ENCODE data around the gene NAP1L4. TPM values are rescaled to one million over a fixed set of nuclear protein-coding genes. Genes with fewer than 3 reads are reported as not detected.
"Not testable (repeated sequence)": the region's sequence is repeated elsewhere in the genome, so short reads cannot be mapped to it uniquely, and the experiment has no call there.

NAP1L4 gene
- polyA plus RNA-seq, 3 donors from 2014 or later = 131 to 157 (median 139) TPM

- Mint-ChIP-seq H3K27ac (peak overlapping the region in 1 of 6 donors; percentile 40), H3K36me3 (peaks cover 3 to 11% (median 4%) of the 10 kb centered on the region in 3 donors), H3K4me1 (peaks cover 28% of the 10 kb centered on the region in 2 donors), H3K9me3 (peaks cover 14 to 25% (median 22%) of the 10 kb centered on the region in 6 donors), H3K4me3 (no peak overlapping the region), H3K27me3 (ENCODE audit: low read depth in 3 of 3) (peaks cover 25 to 37% (median 33%) of the 10 kb centered on the region in 3 donors)
- DNase-seq = no peak
Measured at GRCh38 chr11:2940921-2941821, 51.0 kb downstream of the NAP1L4 start.

DNA sequence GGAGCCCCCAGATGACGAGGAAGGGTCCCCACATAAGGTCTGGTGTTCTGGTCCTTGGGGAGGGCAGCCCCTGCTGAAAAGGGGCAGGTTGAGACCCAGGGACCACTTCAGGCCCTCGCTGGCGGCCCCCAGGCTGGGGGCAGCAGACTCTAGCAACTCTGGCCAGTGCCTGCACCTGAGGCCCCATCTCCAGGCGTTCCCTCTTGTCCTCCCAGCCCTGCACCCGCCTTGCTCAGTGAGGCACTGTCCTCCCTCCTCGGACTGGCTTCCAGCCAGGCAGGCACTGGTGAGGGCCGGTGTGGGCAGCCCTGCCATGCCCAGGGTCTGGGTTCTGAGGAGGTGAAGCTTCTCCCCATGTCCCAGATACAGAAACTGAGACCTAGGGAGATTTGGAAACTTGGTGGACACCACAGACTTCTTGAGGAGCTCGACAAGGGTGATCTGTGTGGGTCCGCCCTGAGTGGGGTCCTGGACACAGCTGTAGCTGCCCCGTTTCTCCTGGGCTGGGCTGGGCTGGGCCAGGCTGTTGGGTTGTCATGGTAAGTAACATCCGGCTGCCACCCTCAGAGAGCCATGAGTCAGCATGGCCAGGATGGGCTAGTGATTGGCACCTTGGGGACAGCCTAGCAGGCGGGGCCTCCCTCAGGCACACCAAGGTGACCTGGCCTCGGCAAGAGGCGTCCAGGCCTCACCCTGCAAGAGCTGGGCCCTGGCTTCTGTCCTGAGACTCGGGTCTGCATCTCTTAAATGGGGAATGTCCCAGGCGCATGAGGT is 51.8 kb downstream of the NAP1L4 start:
- H3K36me3 Mint-ChIP-seq = peaks cover 0 to 9% (median 4%) of the 10 kb centered on the region in 3 donors
- peaks cover 25 to 37% (median 33%) of the 10 kb centered on the region in 3 donors for H3K27me3 Mint-ChIP-seq (ENCODE audit: low read depth in 3 of 3)
- H3K4me1 Mint-ChIP-seq = peaks cover 19% of the 10 kb centered on the region in 2 donors
- peak overlapping the region in 5 of 6 donors; percentile 56 to 91 (median 78) for H3K27ac Mint-ChIP-seq
- DNase-seq = peak; percentile 41 to 62 (median 61)
- peaks cover 14 to 25% (median 22%) of the 10 kb centered on the region in 6 donors for H3K9me3 Mint-ChIP-seq
- no peak overlapping the region for H3K4me3 Mint-ChIP-seq

DNA sequence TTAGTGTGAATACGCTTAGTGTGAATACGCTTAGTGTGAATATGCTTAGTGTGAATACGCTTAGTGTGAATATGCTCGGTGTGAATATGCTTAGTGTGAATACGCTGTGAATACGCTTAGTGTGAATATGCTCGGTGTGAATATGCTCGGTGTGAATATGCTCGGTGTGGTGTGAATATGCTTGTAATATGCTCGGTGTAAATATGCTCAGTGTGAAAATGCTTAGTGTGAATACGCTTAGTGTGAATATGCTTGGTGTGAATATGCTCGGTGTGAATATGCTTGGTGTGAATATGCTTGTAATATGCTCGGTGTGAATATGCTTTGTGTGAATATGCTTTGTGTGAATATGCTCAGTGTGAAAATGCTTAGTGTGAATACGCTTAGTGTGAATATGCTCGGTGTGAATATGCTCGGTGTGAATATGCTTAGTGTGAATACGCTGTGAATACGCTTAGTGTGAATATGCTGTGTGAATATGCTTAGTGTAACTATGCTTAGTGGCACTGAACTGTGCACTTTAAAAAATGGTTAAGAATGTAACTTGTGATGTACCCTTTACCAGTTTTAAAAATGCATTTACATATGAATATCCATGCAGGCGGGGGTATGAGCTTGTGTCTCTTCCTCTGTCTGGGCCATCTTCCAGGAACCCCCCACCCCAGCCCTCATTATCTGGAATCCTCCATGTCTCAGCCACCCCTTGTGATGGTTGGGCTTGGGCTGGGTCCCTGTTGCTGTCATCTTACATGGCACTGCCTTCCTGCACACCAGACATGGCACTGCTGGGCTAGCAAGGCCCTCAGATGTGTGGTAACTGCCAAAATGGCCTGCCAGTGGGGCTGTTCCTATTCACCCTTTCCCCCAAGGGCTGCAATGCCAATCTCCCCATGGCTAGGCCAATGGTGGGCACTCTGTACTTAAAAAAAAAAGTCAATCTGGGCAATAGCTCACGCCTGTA is 53.4 kb downstream of the NAP1L4 start:
- DNase-seq, H3K36me3 Mint-ChIP-seq: not testable (repeated sequence)
- Mint-ChIP-seq H3K4me3 (peak overlapping the region in 2 of 5 donors; percentile 24 to 46), H3K4me1 (peaks cover 11 to 14% of the 10 kb centered on the region in 2 donors), H3K9me3 (peaks cover 15 to 25% (median 22%) of the 10 kb centered on the region in 6 donors), H3K27ac (peak overlapping the region; percentile 23 to 91 (median 64)), H3K27me3 (ENCODE audit: low read depth in 3 of 3) (peaks cover 27 to 36% (median 35%) of the 10 kb centered on the region in 3 donors)

DNA sequence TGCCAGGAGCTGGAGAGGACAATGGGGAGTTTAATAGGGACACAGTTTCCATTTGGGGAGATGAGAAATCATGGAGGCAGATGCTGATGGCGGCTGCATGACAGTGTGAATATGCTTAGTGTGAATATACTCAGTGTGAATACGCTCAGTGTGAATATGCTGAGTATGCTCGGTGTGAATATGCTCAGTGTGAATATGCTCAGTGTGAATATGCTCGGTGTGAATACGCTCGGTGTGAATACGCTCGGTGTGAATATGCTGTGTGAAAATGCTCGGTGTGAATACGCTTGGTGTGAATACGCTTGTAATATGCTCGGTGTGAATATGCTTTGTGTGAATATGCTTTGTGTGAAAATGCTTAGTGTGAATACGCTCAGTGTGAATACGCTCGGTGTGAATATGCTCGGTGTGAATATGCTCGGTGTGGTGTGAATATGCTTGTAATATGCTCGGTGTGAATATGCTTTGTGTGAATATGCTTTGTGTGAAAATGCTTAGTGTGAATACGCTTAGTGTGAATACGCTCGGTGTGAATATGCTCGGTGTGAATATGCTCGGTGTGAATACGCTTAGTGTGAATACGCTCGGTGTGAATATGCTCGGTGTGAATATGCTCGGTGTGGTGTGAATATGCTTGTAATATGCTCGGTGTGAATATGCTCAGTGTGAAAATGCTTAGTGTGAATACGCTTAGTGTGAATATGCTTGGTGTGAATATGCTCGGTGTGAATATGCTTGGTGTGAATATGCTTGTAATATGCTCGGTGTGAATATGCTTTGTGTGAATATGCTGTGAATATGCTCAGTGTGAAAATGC is 54.3 kb downstream of the NAP1L4 start:
- peak overlapping the region; percentile 24 to 96 (median 76) for H3K27ac Mint-ChIP-seq
- not testable (repeated sequence) for H3K36me3 Mint-ChIP-seq
- DNase-seq = peak in 1 of 3 donors; percentile 19

DNA sequence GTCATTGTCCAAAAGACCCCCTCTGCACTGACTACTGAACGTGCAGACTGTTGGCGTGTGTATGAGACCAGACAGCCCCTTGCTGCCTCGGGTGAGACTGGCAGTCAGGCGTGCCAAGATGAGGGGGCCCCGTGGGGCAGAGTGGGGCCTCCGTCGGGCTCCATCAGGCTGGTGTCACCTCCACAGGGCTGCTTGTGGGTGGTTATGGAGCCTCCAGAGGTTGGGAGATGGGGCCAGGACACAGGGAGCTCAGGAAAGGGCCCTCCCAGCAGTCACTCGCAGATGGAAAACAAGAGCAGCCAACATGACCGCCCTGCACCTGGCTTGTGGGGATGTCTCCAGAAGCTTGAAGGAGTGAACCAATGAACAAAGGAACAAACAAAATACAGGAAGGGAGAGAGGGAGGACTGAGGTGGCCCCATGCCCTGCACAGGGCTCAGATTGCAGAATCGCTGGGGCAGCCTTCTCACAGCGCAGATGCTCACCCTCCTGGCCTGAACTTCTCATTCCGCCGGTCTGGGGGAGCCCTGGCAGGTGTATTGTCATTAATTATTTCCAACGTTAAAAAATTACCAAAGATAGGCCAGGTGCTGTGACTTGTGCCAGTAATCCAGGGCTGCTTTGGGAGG is 57.4 kb downstream of the NAP1L4 start:
- H3K27ac Mint-ChIP-seq = peak overlapping the region in 1 of 6 donors; percentile 16
- H3K27me3 Mint-ChIP-seq (ENCODE audit: low read depth in 3 of 3) = peaks cover 32 to 40% (median 36%) of the 10 kb centered on the region in 3 donors
- H3K4me3 Mint-ChIP-seq = no peak overlapping the region
- peaks cover 15 to 25% (median 22%) of the 10 kb centered on the region in 6 donors for H3K9me3 Mint-ChIP-seq
- DNase-seq = no peak
- H3K4me1 Mint-ChIP-seq = peaks cover 18% of the 10 kb centered on the region in 2 donors
- peaks cover 0 to 9% (median 4%) of the 10 kb centered on the region in 3 donors for H3K36me3 Mint-ChIP-seq

More for the DNA sequence above, 54.3 kb downstream of the NAP1L4 start:
- peaks cover 15 to 25% (median 22%) of the 10 kb centered on the region in 6 donors for H3K9me3 Mint-ChIP-seq
- peak overlapping the region in 4 of 5 donors; percentile 7 to 79 (median 17) for H3K4me3 Mint-ChIP-seq
- H3K27me3 Mint-ChIP-seq (ENCODE audit: low read depth in 3 of 3) = peaks cover 26 to 39% (median 35%) of the 10 kb centered on the region in 3 donors
- H3K4me1 Mint-ChIP-seq = peaks cover 11 to 16% of the 10 kb centered on the region in 2 donors

- Mint-ChIP-seq H3K27me3 (ENCODE audit: low read depth in 3 of 3) (peaks cover 30 to 37% (median 31%) of the 10 kb centered on the region in 3 donors), H3K4me3 (peak overlapping the region in 1 of 5 donors; percentile 16), H3K27ac (peak overlapping the region in 2 of 6 donors; percentile 29 to 40), H3K36me3 (peaks cover 0 to 9% (median 4%) of the 10 kb centered on the region in 3 donors), H3K9me3 (peaks cover 13 to 23% (median 20%) of the 10 kb centered on the region in 6 donors), H3K4me1 (peaks cover 15 to 17% of the 10 kb centered on the region in 2 donors)
- no peak for DNase-seq
Measured at GRCh38 chr11:2934021-2934550, 58.0 kb downstream of the NAP1L4 start.

DNA sequence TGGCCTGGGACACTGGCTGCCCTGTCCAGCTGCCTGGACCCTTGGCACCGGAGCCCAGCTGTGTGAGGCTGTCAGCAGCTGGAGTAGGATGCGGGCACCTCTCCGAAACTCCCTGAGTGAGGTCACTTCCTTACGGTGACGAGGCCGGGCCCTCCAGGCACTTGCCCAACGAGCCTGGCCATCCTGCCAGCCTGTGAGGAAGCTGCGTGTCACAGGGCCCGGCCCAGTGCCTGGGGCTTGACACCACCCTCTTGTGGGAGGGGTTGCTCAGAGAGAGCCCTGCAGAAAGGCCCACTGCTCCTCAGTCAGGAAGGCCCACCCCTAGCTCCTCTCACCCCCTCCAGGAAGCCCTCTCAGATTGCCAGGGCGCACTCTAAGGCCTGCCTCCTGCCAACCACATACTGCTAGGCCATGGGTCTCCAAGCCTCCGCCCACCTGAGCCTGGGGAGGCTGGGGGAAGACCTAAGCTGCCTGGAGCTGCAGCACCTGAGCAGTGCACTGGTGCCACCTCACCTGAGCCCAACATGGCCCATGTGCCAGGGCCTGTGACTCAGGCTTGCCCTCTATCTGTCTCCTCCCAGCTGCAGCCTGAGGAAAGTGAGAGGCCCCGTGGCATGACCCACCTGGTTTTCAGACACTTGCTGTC is 58.6 kb downstream of the NAP1L4 start:
- Mint-ChIP-seq H3K36me3 (peaks cover 0 to 6% (median 4%) of the 10 kb centered on the region in 3 donors), H3K4me3 (no peak overlapping the region), H3K27ac (peak overlapping the region in 2 of 6 donors; percentile 29 to 50), H3K4me1 (peaks cover 16 to 17% of the 10 kb centered on the region in 2 donors), H3K27me3 (ENCODE audit: low read depth in 3 of 3) (peaks cover 24 to 33% (median 28%) of the 10 kb centered on the region in 3 donors), H3K9me3 (peaks cover 8 to 17% (median 14%) of the 10 kb centered on the region in 6 donors)
- peak; percentile 42 to 61 (median 44) for DNase-seq

- Mint-ChIP-seq H3K27ac (peak overlapping the region in 1 of 6 donors; percentile 50), H3K9me3 (peaks cover 6 to 11% (median 9%) of the 10 kb centered on the region in 6 donors), H3K4me1 (peaks cover 22 to 23% of the 10 kb centered on the region in 2 donors), H3K4me3 (no peak overlapping the region), H3K36me3 (peaks cover 0 to 5% (median 4%) of the 10 kb centered on the region in 3 donors), H3K27me3 (ENCODE audit: low read depth in 3 of 3) (peaks cover 21 to 33% (median 23%) of the 10 kb centered on the region in 3 donors)
- no peak for DNase-seq
Measured at GRCh38 chr11:2932850-2933251, 59.3 kb downstream of the NAP1L4 start.

DNA sequence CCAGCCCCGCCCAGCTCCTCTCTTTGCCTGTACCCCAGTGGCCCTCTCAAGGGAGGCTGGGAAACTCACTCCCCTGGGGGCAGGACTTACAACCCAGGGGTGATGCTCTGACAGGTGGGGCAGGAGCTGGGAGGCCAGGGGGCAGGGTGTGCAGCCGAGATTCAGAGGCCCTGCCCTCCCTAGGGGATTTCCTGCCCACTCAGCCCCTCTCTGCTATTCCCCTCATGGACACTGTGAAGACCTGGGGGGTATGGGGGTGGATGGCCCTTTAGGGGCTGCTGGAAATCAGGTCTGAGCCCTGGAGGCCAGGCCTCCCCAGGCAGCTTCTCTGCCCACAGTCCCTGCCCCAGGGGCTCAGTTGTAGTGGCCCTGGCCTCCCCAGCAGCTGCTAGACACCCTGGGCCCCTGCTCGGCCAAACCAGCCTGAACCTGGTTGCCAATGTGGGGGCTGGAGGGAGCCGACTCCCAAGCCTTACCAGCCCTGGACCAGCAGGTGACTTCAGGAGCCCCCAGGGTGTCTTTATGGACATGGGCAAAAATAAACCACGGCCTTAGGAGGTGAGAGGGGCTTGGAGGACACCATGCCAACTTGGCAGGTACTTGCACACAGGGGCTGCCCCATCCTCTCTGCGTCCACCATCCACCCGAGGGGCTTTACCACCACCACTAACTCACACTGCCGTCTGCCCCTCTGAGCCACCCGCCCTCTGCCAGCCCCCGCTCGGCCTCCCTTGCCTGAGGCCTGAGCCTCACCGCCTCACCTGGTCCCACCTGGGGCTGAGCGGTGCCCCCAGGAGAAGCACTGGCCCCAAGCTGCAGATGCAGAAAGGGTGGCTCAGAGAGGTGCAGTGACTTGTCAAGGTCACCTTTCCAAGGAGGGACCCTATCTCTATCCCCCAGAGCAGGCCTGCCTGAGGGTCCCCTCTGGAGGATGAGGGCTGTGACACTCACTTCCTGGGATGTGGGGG is 60.1 kb downstream of the NAP1L4 start:
- Mint-ChIP-seq H3K27ac (peak overlapping the region in 2 of 6 donors; percentile 19 to 50), H3K4me3 (no peak overlapping the region), H3K27me3 (ENCODE audit: low read depth in 3 of 3) (peaks cover 13 to 30% (median 15%) of the 10 kb centered on the region in 3 donors), H3K4me1 (peaks cover 22 to 24% of the 10 kb centered on the region in 2 donors), H3K36me3 (no peaks in the 10 kb centered on the region), H3K9me3 (peaks cover 0 to 3% (median 2%) of the 10 kb centered on the region in 6 donors)
- no peak for DNase-seq

GRCh38 chr11:2931420-2931746 is 60.7 kb downstream of the NAP1L4 start:
- Mint-ChIP-seq H3K4me3 (no peak overlapping the region), H3K27ac (no peak overlapping the region), H3K9me3 (peaks cover 0 to 1% (median 0%) of the 10 kb centered on the region in 6 donors), H3K4me1 (peaks cover 22 to 24% of the 10 kb centered on the region in 2 donors), H3K36me3 (no peaks in the 10 kb centered on the region), H3K27me3 (ENCODE audit: low read depth in 3 of 3) (peaks cover 11 to 28% (median 15%) of the 10 kb centered on the region in 3 donors)
- DNase-seq = no peak
